ENCODE data around the gene PYGB.

DNA sequence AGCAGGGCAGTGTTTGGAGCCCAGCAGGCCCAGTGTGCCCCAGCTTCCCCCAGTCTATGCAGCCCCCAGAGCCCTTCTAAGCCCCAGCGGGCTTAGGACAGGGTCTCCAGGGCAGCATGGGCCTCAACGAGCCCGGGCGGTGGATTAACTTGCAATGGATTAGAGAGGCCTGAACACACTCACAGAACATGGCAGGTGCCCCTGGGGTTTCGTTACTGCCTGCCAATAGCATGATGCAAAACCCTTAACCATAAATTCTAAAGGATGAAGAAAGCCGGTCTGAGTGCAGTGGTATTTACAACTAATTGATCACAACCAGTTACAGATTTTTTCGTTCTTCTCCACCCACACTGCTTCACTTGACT lies 33.5 kb upstream of the PYGB start:
- TF ChIP-seq CTCF (IDR thresholded peaks at IDR 0.05; ENCODE audit: poor library complexity): no peak
- TF ChIP-seq EZH2 (IDR thresholded peaks at IDR 0.05; ENCODE audit: borderline replicate concordance): no peak

Measured in hepatocyte (in vitro differentiated cells).